AG04450 (cell line): ENCODE results near the gene ARMC3. TPM values are rescaled to one million over a fixed set of nuclear protein-coding genes. Genes with fewer than 3 reads are reported as not detected.

Experiments
- CTCF ChIA-PET: fragments of 300-600, 350-600 bp; formaldehyde crosslinking; extraction: SDS; loops from one replicate; lab custom pipeline; 2022; ENCODE audit warnings: antibody characterized with exemption, inconsistent platforms; lab: Charles Lee
- POLR2A ChIA-PET: fragments of 350-600 bp; formaldehyde crosslinking; extraction: SDS; loops from one replicate; lab custom pipeline; 2021; ENCODE audit warnings: antibody characterized with exemption, inconsistent platforms; lab: Yijun Ruan, JAX
- DNase-seq: peaks from one replicate; pipeline ENCODE4 v3.0.0-alpha.2; 2011; ENCODE audit warnings: low read depth, low spot score
- H3K27ac ChIP-seq: one replicate; pipeline ENCODE4 v1.5.1; 2012; ENCODE audit warnings: low read depth, low read length, control low read depth
- H3K27me3 ChIP-seq: one replicate; pipeline ENCODE4 v1.6.0; 2012; ENCODE audit warnings: low read length; ENCODE audit not compliant: control insufficient read depth, insufficient read depth
- H3K4me3 ChIP-seq: 2 replicates; pipeline ENCODE4 v1.5.1; 2011; ENCODE audit warnings: mild to moderate bottlenecking, low read depth, low read length, control low read depth
- H3K9me3 ChIP-seq: 2 replicates; pipeline ENCODE4 v1.5.1; 2012; ENCODE audit warnings: low read length; ENCODE audit not compliant: control insufficient read depth, insufficient read depth
- polyA plus RNA-seq: library from polyadenylated mRNA; depleted of rRNA; stranded (reverse); fragments of >200 nt; gene quantifications from 2 replicates; pipeline ENCODE4 v1.2.3, GENCODE V29; 2011
- TF ChIP-seq, protein P1 (sequence below): IDR thresholded peaks from 2 replicates; pipeline ENCODE4 v1.5.1; 2011; ENCODE audit warnings: low read depth, low read length, control low read depth, inconsistent platforms

The ARMC3 gene
- polyA plus RNA-seq, 1 experiment, result not detected

DNA sequence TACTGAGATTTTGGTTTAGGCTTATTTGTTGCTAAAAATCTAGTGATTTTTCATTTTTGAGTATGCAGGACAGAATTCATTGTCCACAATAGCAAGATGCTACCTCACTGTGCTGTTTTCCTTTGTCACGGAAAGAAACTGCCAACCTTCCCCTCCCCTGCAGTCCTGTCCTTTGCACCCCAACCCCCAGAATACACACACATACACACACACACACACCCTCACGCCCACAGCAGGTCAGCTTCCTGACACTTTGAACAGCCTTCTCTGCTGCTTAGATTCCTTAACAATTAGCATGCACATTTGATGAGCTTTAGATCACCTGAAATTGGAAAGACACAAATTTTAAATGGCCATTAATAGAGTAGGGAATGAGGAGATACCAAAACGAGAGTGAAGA, 32.1 kb downstream of the ARMC3 start:
- Histone ChIP-seq H3K4me3 (no peak overlapping the region), H3K9me3 (no peaks in the 10 kb centered on the region), H3K27me3 (no peaks in the 10 kb centered on the region), H3K27ac (no peak overlapping the region)
- POLR2A ChIA-PET, result no interaction called here
- TF ChIP-seq, protein P1, sequence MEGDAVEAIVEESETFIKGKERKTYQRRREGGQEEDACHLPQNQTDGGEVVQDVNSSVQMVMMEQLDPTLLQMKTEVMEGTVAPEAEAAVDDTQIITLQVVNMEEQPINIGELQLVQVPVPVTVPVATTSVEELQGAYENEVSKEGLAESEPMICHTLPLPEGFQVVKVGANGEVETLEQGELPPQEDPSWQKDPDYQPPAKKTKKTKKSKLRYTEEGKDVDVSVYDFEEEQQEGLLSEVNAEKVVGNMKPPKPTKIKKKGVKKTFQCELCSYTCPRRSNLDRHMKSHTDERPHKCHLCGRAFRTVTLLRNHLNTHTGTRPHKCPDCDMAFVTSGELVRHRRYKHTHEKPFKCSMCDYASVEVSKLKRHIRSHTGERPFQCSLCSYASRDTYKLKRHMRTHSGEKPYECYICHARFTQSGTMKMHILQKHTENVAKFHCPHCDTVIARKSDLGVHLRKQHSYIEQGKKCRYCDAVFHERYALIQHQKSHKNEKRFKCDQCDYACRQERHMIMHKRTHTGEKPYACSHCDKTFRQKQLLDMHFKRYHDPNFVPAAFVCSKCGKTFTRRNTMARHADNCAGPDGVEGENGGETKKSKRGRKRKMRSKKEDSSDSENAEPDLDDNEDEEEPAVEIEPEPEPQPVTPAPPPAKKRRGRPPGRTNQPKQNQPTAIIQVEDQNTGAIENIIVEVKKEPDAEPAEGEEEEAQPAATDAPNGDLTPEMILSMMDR, result no peak
- CTCF ChIA-PET, result no interaction called here
- DNase-seq, result no peak

- CTCF ChIA-PET, result interaction anchor here (0.6 kb wide), 1 partner anchor 27 kb away, joined by 6 read pairs; no protein-coding TSS in a partner anchor
- Histone ChIP-seq H3K27ac (no peak overlapping the region), H3K4me3 (no peak overlapping the region), H3K9me3 (no peaks in the 10 kb centered on the region), H3K27me3 (no peaks in the 10 kb centered on the region)
- POLR2A ChIA-PET, result no interaction called here
- no peak for DNase-seq
- TF ChIP-seq, protein P1, result no peak
Measured at GRCh38 chr10:22962817-22963216, 35.0 kb downstream of the ARMC3 start.

DNA sequence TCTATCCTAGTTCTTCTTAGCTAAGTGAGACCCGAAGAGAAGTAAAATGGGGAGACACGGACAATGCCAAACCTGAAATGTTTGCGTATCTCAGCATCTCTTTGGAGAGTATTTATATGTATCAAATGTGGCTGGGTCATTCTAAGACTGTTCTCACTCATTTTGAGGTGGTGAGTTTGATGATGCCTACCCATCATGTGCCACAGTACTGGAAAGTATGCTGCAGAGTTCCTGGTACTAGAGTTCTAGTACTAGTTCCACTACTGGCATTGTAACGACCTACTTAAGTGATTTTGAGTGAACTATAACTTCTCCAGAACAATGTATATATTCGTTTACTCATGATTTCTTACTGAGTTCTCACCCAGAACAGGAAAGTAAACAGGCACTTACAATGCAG, 41.9 kb downstream of the ARMC3 start:
- CTCF ChIA-PET, result no interaction called here
- Histone ChIP-seq H3K4me3 (no peak overlapping the region), H3K27ac (no peak overlapping the region), H3K9me3 (no peaks in the 10 kb centered on the region), H3K27me3 (no peaks in the 10 kb centered on the region)
- TF ChIP-seq, protein P1, result no peak
- POLR2A ChIA-PET, result no interaction called here
- no peak for DNase-seq

DNA sequence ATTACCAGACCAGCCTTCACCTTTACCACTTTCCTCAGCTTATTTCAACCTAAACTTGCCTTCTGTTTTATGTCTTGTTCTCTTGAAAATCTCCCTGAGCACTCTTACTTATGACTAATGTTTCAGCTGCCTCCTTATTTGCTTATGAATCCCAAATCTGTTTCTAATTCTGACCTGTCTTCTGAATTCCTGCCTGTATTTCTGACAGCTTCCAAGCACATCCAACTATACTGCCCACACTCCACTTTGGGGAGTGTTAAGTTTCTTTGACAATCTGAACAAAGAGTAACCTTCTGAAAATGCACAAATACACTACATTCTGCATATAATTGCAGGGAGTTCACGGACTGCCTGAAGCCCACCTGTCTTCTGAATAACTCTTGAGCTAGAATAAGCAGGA, 48.7 kb downstream of the ARMC3 start:
- no peaks in the 10 kb centered on the region for H3K27me3 ChIP-seq
- TF ChIP-seq, protein P1, result no peak
- ChIA-PET CTCF (interaction anchor here (0.5 kb wide), 1 partner anchor 728 kb away, joined by 3 read pairs; no protein-coding TSS in a partner anchor), POLR2A (no interaction called here)
- no peak for DNase-seq
- no peak overlapping the region for H3K27ac ChIP-seq
- H3K9me3 ChIP-seq, result no peaks in the 10 kb centered on the region
- H3K4me3 ChIP-seq, result no peak overlapping the region

- Histone ChIP-seq H3K9me3 (no peaks in the 10 kb centered on the region), H3K27me3 (no peaks in the 10 kb centered on the region), H3K27ac (no peak overlapping the region), H3K4me3 (no peak overlapping the region)
- ChIA-PET CTCF (no interaction called here), POLR2A (no interaction called here)
- DNase-seq, result no peak
- TF ChIP-seq, protein P1, result no peak
Measured at GRCh38 chr10:22977751-22978150, 49.9 kb downstream of the ARMC3 start.
